Thymus (tissue), 11 donors: ENCODE measurements around the gene RNF215. TPM values are rescaled to one million over a fixed set of nuclear protein-coding genes. Genes with fewer than 3 reads are reported as not detected.
"Not testable (repeated sequence)": the region's sequence is repeated elsewhere in the genome, so short reads cannot be mapped to it uniquely, and the experiment has no call there.

Source experiments
- DNase-seq, 9 donors: peaks; one replicate each; pipeline ENCODE4 v3.0.0-alpha.2; 2013; ENCODE audit warnings: low spot score in 9 of 9, low read depth in 6 of 9, missing footprints in 1 of 9
- H3K27ac ChIP-seq, 2 donors: one replicate each; pipeline ENCODE4 v1.5.1; 2013; ENCODE audit warnings: control low read depth in 1 of 2, low read depth in 1 of 2, low read length in 1 of 2, mild to moderate bottlenecking in 1 of 2, moderate library complexity in 1 of 2
- H3K27me3 ChIP-seq, 2 donors: one replicate each; pipeline ENCODE4 v1.5.1; 2013; ENCODE audit warnings: low read length in 1 of 2; ENCODE audit not compliant: control insufficient read depth in 2 of 2, insufficient read depth in 1 of 2
- H3K36me3 ChIP-seq, 2 donors: one replicate each; pipeline ENCODE4 v1.5.1; 2013; ENCODE audit warnings: low read length in 1 of 2, mild to moderate bottlenecking in 1 of 2, moderate library complexity in 1 of 2; ENCODE audit not compliant: control insufficient read depth in 2 of 2, insufficient read depth in 2 of 2
- H3K4me1 ChIP-seq, 2 donors: one replicate each; pipeline ENCODE4 v1.5.1; 2013; ENCODE audit warnings: low read length in 2 of 2; ENCODE audit not compliant: control insufficient read depth in 2 of 2, insufficient read depth in 2 of 2
- H3K4me3 ChIP-seq, 2 donors: one replicate each; pipeline ENCODE4 v1.5.1; 2013; ENCODE audit warnings: low read length in 2 of 2, control low read depth in 1 of 2, mild to moderate bottlenecking in 1 of 2
- H3K9me3 ChIP-seq, 2 donors: one replicate each; pipeline ENCODE4 v1.5.1; 2013; ENCODE audit warnings: low read length in 1 of 2, mild to moderate bottlenecking in 1 of 2; ENCODE audit not compliant: control insufficient read depth in 2 of 2, insufficient read depth in 1 of 2
- WGBS: extraction: QIAGEN DNeasy Blood & Tissue Kit; methylation state at CpG from one replicate; pipeline ENCODE4 v1.1.7; 2013; 5-methylcytosine and 5-hydroxymethylcytosine counted together
- polyA plus RNA-seq: library from polyadenylated mRNA; stranded (reverse); fragments of 200-250 nt; gene quantifications from one replicate; pipeline ENCODE4 v1.2.3, GENCODE V29; 2013
- total RNA-seq: library from RNA; stranded (reverse); fragments of 120-200 nt; gene quantifications from one replicate; pipeline ENCODE4 v1.2.4, GENCODE V29; 2013
- donor health status: healthy.

Gene RNF215
- total and polyA plus RNA-seq, 2 donors, result 6.4 to 11.1 TPM

DNA sequence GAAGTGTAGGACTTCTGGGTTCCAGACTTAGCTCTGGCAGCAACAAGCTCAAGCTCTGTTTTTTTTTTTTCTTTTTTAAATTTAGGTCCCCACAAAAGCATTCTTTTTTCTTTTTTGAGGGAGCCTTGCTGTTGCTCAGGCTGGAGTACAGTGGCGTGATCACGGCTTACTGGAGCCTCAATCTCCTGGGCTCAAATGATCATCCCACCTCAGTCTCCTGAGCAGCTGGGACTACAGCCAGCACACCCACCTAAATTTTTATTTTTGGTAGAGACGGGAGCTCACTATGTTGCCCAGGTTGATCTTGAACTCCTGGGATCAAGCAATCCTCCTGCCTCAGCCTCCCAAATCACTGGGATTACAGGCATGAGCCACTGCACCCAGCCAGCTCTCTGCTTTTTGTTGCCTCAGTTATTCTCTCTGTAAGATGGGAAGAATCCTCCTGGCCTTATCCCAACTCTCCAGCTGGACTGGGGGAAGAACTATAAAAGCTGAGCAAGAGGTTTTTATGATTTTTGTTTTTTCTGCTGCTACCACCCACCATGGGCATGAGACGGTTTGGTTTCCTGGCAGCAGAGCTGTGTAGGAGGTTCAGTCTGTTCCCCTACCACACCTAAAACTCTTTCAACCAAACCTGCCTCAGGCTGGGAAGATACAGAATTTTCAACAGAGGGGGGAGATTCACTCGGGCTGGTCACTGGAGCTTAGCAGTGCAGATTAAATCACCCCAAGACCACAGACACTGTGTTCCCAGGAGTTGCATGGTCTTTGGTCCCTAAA, 26.7 kb upstream of the RNF215 start:
- Histone ChIP-seq H3K36me3 (peaks cover 30 to 49% of the 10 kb centered on the region in 2 donors), H3K27ac (peak overlapping the region; percentile 18 to 83)

DNA sequence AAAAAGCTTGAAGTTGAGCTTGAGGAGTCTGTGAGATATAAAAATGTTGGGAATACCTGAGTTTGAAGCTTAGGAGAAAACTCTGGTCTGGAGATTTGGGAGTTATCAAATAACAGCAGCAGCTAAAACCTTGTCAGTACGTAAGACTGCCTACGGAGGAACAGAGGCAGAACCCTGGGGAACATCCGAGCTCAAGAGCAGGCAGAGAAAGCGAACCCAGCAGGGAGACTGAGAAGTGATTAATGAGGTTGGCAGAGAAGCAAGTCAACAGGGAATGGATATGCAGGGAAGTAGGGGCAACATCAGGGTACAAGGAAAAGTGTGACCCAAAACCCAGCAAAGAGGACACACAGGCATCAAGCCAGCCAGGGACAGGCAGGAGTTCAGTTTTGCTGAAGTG, 25.8 kb upstream of the RNF215 start:
- H3K4me3 ChIP-seq, result no peak overlapping the region
- H3K9me3 ChIP-seq, result no peaks in the 10 kb centered on the region
- H3K27ac ChIP-seq, result no peak overlapping the region
- peaks cover 0 to 11% of the 10 kb centered on the region in 2 donors for H3K4me1 ChIP-seq
- no peak for DNase-seq
- H3K36me3 ChIP-seq, result peaks cover 30 to 41% of the 10 kb centered on the region in 2 donors
- WGBS, result 98% methylated on average over 4 of the region's 4 CpGs
- H3K27me3 ChIP-seq, result no peaks in the 10 kb centered on the region

More for the DNA sequence above, 26.7 kb upstream of the RNF215 start:
- no peaks in the 10 kb centered on the region for H3K27me3 ChIP-seq
- H3K4me3 ChIP-seq, result no peak overlapping the region
- WGBS, result 86% methylated on average over 5 of the region's 5 CpGs
- peaks cover 0 to 11% of the 10 kb centered on the region in 2 donors for H3K4me1 ChIP-seq
- no peaks in the 10 kb centered on the region for H3K9me3 ChIP-seq
- peak in 1 of 9 donors; percentile 38 for DNase-seq

DNA sequence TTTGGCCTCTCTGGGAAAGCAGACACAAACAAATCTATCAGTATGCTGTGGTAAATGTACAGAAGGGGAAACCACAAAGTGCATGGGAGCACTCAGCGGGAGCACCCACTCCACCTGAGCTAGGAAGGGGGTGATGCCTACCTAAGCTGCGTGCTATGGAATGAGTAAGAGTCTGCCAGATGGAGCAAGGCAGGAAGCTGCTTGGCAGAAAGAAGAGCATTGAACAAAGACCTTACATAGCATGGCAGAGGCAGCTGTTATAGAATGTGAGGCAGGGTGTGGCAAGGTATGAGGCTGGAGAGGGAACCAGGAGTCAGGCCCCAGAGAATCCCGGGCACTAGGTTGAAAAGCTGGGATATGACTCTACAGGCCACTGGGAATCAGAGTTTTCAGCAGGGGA, 24.6 kb upstream of the RNF215 start:
- H3K27me3 ChIP-seq, result no peaks in the 10 kb centered on the region
- H3K36me3 ChIP-seq, result peaks cover 33 to 34% of the 10 kb centered on the region in 2 donors
- no peaks in the 10 kb centered on the region for H3K9me3 ChIP-seq
- peak in 1 of 9 donors; percentile 38 for DNase-seq
- no peak overlapping the region for H3K27ac ChIP-seq
- no peak overlapping the region for H3K4me3 ChIP-seq
- peaks cover 0 to 11% of the 10 kb centered on the region in 2 donors for H3K4me1 ChIP-seq
- WGBS, result 90% methylated on average over 3 of the region's 3 CpGs

DNA sequence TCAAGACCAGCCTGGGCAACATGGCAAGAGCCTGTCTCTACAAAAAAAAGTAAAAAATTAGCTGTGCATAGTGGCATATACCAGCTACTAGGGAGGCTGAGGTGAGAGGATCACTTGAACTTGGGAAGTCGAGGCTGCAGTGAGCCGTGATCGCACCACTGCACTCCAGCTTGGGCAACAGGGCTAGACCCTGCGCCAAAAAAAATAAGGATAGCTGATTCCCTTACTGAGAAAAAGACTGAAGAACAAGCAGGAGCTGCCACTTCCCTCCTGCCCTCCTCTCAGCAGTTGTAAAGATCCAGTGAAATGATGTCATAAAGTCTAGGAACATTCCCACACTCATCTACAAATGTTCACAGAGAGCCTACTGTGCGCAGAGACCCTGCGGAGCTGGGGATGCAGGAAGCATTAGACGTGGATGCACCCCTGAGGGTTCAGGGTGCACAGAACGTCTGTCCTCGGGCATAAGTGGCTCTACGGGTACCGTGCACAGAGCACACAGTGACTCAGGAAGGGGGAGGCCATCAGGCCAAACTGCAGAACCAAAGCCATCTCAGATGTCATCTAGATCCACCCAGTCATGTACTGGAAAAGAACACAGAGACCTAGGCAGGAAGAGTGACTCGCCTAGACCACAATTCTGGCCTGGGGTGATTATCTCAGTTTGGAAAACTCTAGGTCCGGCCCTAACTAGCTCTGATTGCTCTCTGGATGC, 21.3 kb upstream of the RNF215 start:
- DNase-seq, result no peak
- Histone ChIP-seq H3K9me3 (no peaks in the 10 kb centered on the region), H3K27me3 (no peaks in the 10 kb centered on the region), H3K4me1 (no peaks in the 10 kb centered on the region), H3K4me3 (no peak overlapping the region), H3K27ac (no peak overlapping the region), H3K36me3 (peaks cover 20 to 22% of the 10 kb centered on the region in 2 donors)
- WGBS, result 93% methylated on average over 13 of the region's 13 CpGs

DNA sequence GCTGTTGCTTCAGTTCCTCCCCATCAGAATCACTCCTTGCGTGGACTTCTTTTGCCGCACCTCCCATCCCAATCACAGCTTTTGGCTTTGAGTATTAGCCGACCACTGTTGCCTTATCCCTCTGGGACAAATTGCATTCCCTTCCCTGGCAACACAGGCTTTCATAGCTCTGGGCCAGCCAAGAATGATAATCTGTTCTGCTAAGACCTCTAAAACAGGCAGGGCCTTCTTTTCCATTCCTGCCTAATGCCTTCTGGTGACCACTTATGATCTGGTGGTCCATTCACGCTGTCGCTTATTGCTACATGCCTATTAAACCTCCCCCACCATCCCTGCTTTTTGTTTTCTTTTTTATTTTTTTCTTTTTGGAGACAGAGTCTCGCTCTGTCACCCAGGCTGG, 19.2 kb upstream of the RNF215 start:
- DNase-seq, result no peak
- no peaks in the 10 kb centered on the region for H3K9me3 ChIP-seq
- no peak overlapping the region for H3K4me3 ChIP-seq
- H3K36me3 ChIP-seq, result peaks cover 14 to 24% of the 10 kb centered on the region in 2 donors
- WGBS, result 93% methylated on average over 6 of the region's 6 CpGs
- peaks cover 0 to 3% of the 10 kb centered on the region in 2 donors for H3K4me1 ChIP-seq
- H3K27ac ChIP-seq, result no peak overlapping the region
- no peaks in the 10 kb centered on the region for H3K27me3 ChIP-seq

DNA sequence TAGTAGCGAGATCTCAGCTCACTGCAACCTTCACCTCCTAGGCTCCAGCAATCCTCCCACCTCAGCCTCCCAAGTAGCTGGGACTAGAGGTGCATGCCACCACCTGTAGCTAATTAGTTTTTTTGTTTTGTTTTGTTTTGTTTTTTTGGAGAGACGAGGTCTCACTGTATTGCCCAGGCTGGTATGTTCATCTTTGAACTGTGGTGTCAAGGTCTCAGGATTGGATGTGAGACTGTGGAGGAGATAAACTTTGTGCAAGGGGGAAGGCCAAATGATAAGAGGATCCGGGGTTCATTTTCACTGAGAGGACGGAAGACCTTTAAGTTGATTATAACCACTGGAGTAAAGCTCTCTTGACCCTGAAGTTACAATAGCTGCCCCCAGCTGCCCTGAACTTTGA, 18.5 kb upstream of the RNF215 start:
- 74% methylated on average over 4 of the region's 4 CpGs for WGBS
- Histone ChIP-seq H3K27me3 (no peaks in the 10 kb centered on the region), H3K4me1 (peaks cover 0 to 3% of the 10 kb centered on the region in 2 donors), H3K9me3 (no peaks in the 10 kb centered on the region), H3K4me3 (no peak overlapping the region), H3K36me3 (peaks cover 14 to 20% of the 10 kb centered on the region in 2 donors), H3K27ac (no peak overlapping the region)
- DNase-seq, result no peak

DNA sequence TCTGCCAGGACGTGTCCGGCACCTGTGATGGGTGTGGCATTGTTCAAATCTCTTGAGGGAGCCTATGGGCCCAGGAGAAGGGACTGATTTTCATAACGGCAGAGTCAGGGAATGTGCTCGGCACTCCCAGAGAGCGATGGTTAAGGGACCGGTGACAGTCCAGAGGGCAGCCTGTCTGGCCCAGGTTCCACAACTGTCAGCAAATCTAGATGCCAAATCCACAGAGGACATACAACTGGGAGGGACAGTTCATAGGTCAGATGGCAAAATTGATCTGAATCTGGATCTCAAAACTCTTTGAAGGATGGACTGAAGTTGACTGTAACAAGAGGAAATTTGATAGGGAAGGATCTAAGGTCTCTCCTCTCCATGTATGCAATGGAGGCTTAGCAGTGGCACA, 17.1 kb upstream of the RNF215 start:
- Histone ChIP-seq H3K36me3 (peaks cover 9% of the 10 kb centered on the region in 2 donors), H3K4me1 (peaks cover 0 to 9% of the 10 kb centered on the region in 2 donors), H3K9me3 (no peaks in the 10 kb centered on the region), H3K27me3 (no peaks in the 10 kb centered on the region), H3K4me3 (no peak overlapping the region), H3K27ac (no peak overlapping the region)
- DNase-seq, result no peak
- 96% methylated on average over 6 of the region's 6 CpGs for WGBS

DNA sequence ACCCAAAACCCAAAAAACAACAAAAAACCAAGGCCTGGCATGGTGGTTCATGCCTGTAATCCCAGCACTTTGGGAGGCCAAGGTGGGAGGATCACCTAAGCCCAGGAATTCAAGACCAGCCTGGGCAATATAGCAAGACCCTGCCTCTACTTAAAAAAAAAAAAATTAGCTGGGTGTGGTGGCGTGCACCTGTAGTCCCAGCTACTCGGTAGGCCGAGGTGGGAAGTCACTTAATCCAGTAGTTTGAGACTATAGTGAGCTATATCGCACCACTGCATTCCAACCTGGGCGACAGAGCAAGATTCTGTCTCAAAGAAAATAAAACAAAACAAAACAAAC, 15.5 kb upstream of the RNF215 start:
- 98% methylated on average over 5 of the region's 5 CpGs for WGBS

DNA sequence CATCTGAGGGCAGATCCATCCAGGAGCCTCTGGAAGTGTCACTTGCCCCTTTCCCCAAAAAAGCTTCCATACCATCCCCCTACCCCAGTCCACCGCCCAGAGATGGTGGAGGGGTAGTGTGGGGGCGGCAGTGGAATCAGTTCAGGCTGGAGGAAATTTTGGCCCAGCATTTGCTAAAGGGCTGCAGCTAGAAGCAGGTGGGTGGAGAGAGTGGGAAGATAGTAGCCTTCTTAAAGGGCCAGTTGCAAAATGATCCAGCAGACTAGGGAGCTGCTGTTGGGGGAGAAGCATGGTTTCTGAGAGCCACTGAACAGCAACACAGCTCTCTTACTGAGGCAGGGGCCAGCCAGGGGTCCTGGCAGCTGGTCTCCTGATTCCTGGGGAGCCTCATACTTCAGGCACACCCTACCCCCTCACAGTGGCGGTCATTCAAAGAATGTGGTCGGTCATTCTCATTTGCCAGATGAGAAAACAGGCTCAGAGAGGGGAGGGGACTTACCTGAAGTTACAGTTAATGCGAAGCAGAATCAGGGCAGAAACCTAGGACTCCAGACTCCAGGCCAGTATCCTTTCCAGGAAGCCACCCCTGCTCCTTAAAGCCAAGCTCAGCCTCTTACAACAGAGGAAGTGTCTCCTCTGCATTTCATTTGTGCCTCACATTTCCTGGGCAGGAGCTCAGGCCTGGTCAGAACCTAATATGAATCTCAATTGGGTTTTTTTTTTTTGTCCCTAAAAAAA, 15.0 kb upstream of the RNF215 start:
- no peaks in the 10 kb centered on the region for H3K9me3 ChIP-seq
- peaks cover 0 to 11% of the 10 kb centered on the region in 2 donors for H3K27me3 ChIP-seq
- WGBS, result 94% methylated on average over 5 of the region's 5 CpGs
- DNase-seq, result no peak
- H3K4me1 ChIP-seq, result peaks cover 19 to 30% of the 10 kb centered on the region in 2 donors
- H3K4me3 ChIP-seq, result no peak overlapping the region
- H3K27ac ChIP-seq, result no peak overlapping the region
- peaks cover 5 to 9% of the 10 kb centered on the region in 2 donors for H3K36me3 ChIP-seq

More for the DNA sequence above, 15.5 kb upstream of the RNF215 start:
- not testable (repeated sequence) for H3K9me3 ChIP-seq, H3K36me3 ChIP-seq, DNase-seq, H3K4me3 ChIP-seq, H3K27me3 ChIP-seq, H3K27ac ChIP-seq
- H3K4me1 ChIP-seq, result peaks cover 13 to 24% of the 10 kb centered on the region in 2 donors
